H9 (cell line): ENCODE data around the gene TMA7. TPM values are rescaled to one million over a fixed set of nuclear protein-coding genes. Genes with fewer than 3 reads are reported as not detected.

Experiments
- DNase-seq: peaks from one replicate; pipeline ENCODE4 v3.0.0-alpha.2; 2017
- H2AFZ ChIP-seq: one replicate; pipeline ENCODE4 v1.6.1; 2013; ENCODE audit warnings: mild to moderate bottlenecking, low read length, control low read depth, moderate library complexity
- H2AK5ac ChIP-seq: 2 replicates; pipeline ENCODE4 v1.6.1; 2013; ENCODE audit warnings: low read length, control low read depth, mixed read lengths; ENCODE audit not compliant: insufficient read length
- H2BK120ac ChIP-seq: one replicate; pipeline ENCODE4 v1.6.1; 2013; ENCODE audit warnings: low read depth, mild to moderate bottlenecking, low read length, control low read depth, inconsistent platforms; ENCODE audit not compliant: poor library complexity, severe bottlenecking
- H2BK12ac ChIP-seq: 2 replicates; pipeline ENCODE4 v1.6.1; 2013; ENCODE audit warnings: low read length, control low read depth, mixed read lengths, low read depth; ENCODE audit not compliant: insufficient read length
- H2BK15ac ChIP-seq: 2 replicates; pipeline ENCODE4 v1.6.1; 2013; ENCODE audit warnings: low read depth, low read length, control low read depth
- H2BK20ac ChIP-seq: one replicate; pipeline ENCODE4 v1.6.1; 2013; ENCODE audit warnings: low read depth, mild to moderate bottlenecking, low read length, control low read depth, inconsistent platforms; ENCODE audit not compliant: poor library complexity, severe bottlenecking
- H2BK5ac ChIP-seq: 2 replicates; pipeline ENCODE4 v1.6.1; 2013; ENCODE audit warnings: low read length, control low read depth, mixed read lengths; ENCODE audit not compliant: insufficient read length
- H3K14ac ChIP-seq: 2 replicates; pipeline ENCODE4 v1.6.1; 2013; ENCODE audit warnings: low read length, control low read depth; ENCODE audit not compliant: insufficient read depth
- H3K18ac ChIP-seq: 2 replicates; pipeline ENCODE4 v1.6.1; 2013; ENCODE audit warnings: low read depth, mild to moderate bottlenecking, mixed read lengths, low read length, control low read depth; ENCODE audit not compliant: insufficient read length
- H3K23ac ChIP-seq: 2 replicates; pipeline ENCODE4 v1.6.1; 2013; ENCODE audit warnings: low read length, control low read depth, mixed read lengths, low read depth; ENCODE audit not compliant: insufficient read length
- H3K23me2 ChIP-seq: 2 replicates; pipeline ENCODE4 v1.6.1; 2013; ENCODE audit warnings: low read depth, mild to moderate bottlenecking, mixed read lengths, low read length, control low read depth; ENCODE audit not compliant: insufficient read length, poor library complexity, severe bottlenecking
- H3K27ac ChIP-seq: 2 replicates; pipeline ENCODE4 v1.5.1; 2013; ENCODE audit warnings: low read length, control low read depth, mixed read lengths, low read depth; ENCODE audit not compliant: insufficient read length
- H3K27me3 ChIP-seq: 2 replicates; pipeline ENCODE4 v1.6.1; 2013; ENCODE audit warnings: low read length, control low read depth, inconsistent platforms; ENCODE audit not compliant: insufficient read depth
- H3K4ac ChIP-seq: 2 replicates; pipeline ENCODE4 v1.6.1; 2013; ENCODE audit warnings: low read depth, mild to moderate bottlenecking, control low read depth, inconsistent platforms, low read length, moderate library complexity
- H3K4me1 ChIP-seq: 2 replicates; pipeline ENCODE4 v1.6.1; 2013; ENCODE audit warnings: low read length, control low read depth, inconsistent platforms; ENCODE audit not compliant: insufficient read depth
- H3K4me2 ChIP-seq: 2 replicates; pipeline ENCODE4 v1.6.1; 2013; ENCODE audit warnings: low read length, control low read depth, mixed read lengths; ENCODE audit not compliant: insufficient read length, insufficient read depth
- H3K56ac ChIP-seq: 2 replicates; pipeline ENCODE4 v1.6.1; 2013; ENCODE audit warnings: low read depth, mild to moderate bottlenecking, mixed read lengths, low read length, control low read depth; ENCODE audit not compliant: insufficient read length
- H3K79me1 ChIP-seq: 2 replicates; pipeline ENCODE4 v1.6.1; 2013; ENCODE audit warnings: low read depth, mild to moderate bottlenecking, moderate library complexity, low read length, control low read depth, inconsistent platforms; ENCODE audit not compliant: insufficient read depth, poor library complexity, severe bottlenecking
- H3K79me2 ChIP-seq: 2 replicates; pipeline ENCODE4 v1.6.1; 2013; ENCODE audit warnings: low read length, control low read depth, inconsistent platforms; ENCODE audit not compliant: insufficient read depth
- H3K9ac ChIP-seq: 2 replicates; pipeline ENCODE4 v1.6.1; 2013; ENCODE audit warnings: low read length, control low read depth, mixed read lengths; ENCODE audit not compliant: insufficient read length; ENCODE audit errors: extremely low read depth
- H3K9me3 ChIP-seq: one replicate; pipeline ENCODE4 v1.6.1; 2013; ENCODE audit warnings: low read depth, low read length, inconsistent platforms; ENCODE audit not compliant: control insufficient read depth
- H3T11ph ChIP-seq: one replicate; pipeline ENCODE4 v1.6.1; 2013; ENCODE audit warnings: mild to moderate bottlenecking, low read length, control low read depth, inconsistent platforms
- H4K20me1 ChIP-seq: one replicate; pipeline ENCODE4 v1.6.1; 2013; ENCODE audit not compliant: control insufficient read depth, insufficient read length, insufficient read depth
- H4K5ac ChIP-seq: 2 replicates; pipeline ENCODE4 v1.6.1; 2013; ENCODE audit warnings: low read depth, mild to moderate bottlenecking, mixed read lengths, low read length, control low read depth; ENCODE audit not compliant: insufficient read length
- H4K8ac ChIP-seq: replicated peaks from 2 replicates; pipeline ENCODE4 v1.6.1; 2013; ENCODE audit warnings: low read length, control low read depth, mixed read lengths, low read depth; ENCODE audit not compliant: insufficient read length
- H4K91ac ChIP-seq: 2 replicates; pipeline ENCODE4 v1.6.1; 2013; ENCODE audit warnings: low read depth, mild to moderate bottlenecking, moderate library complexity, mixed read lengths, low read length, control low read depth; ENCODE audit not compliant: insufficient read length
- H3K27ac Mint-ChIP-seq, 3 experiments: 2 replicates in 2 of 3; 3 replicates in 1 of 3; pipeline ENCODE4 v1.8.0; 2020 to 2021; ENCODE audit warnings: mixed read lengths in 3 of 3, mild to moderate bottlenecking in 1 of 3, moderate library complexity in 1 of 3
- H3K27me3 Mint-ChIP-seq: 2 replicates; pipeline ENCODE4 v1.8.0; 2021; ENCODE audit warnings: low read depth, mild to moderate bottlenecking, moderate library complexity, mixed read lengths
- H3K36me3 Mint-ChIP-seq, 3 experiments: 2 replicates in 2 of 3; 3 replicates in 1 of 3; pipeline ENCODE4 v1.8.0; 2020 to 2021; ENCODE audit warnings: low read depth in 3 of 3, mixed read lengths in 3 of 3; ENCODE audit not compliant: insufficient read depth in 1 of 3
- H3K4me1 Mint-ChIP-seq, 2 experiments: 2 replicates each; pipeline ENCODE4 v1.8.0; 2020; ENCODE audit warnings: mixed read lengths in 2 of 2
- H3K4me3 Mint-ChIP-seq, 2 experiments: 2 replicates in 1 of 2; 3 replicates in 1 of 2; pipeline ENCODE4 v1.8.0; 2020 to 2021; ENCODE audit warnings: mild to moderate bottlenecking in 2 of 2, mixed read lengths in 2 of 2, moderate library complexity in 1 of 2
- H3K9me3 Mint-ChIP-seq, 2 experiments: 2 replicates in 1 of 2; 3 replicates in 1 of 2; pipeline ENCODE4 v1.8.0; 2020; ENCODE audit warnings: mild to moderate bottlenecking in 2 of 2, mixed read lengths in 2 of 2, moderate library complexity in 1 of 2
- WGBS: extraction: QIAGEN DNeasy Blood & Tissue Kit; methylation state at CpG from one replicate; pipeline ENCODE4 v1.1.7; 2013; ENCODE audit warnings: missing lambda C conversion rate, low lambda C conversion rate, mixed read lengths; ENCODE audit not compliant: insufficient read length; ENCODE audit errors: extremely low coverage; 5-methylcytosine and 5-hydroxymethylcytosine counted together
- total RNA-seq: library from RNA; stranded (reverse); gene quantifications from 2 replicates; pipeline ENCODE4 v1.2.1, GENCODE V29; 2021
- TF ChIP-seq, protein P1 (sequence below): fragments of 200-600 bp; sonication (generic); conservative IDR thresholded peaks from 3 replicates; pipeline ENCODE4 v1.8.0; 2021; ENCODE audit warnings: antibody characterized with exemption, mild to moderate bottlenecking

Gene TMA7
- total RNA-seq, 1 experiment from 2014 or later, result 305 TPM

DNA sequence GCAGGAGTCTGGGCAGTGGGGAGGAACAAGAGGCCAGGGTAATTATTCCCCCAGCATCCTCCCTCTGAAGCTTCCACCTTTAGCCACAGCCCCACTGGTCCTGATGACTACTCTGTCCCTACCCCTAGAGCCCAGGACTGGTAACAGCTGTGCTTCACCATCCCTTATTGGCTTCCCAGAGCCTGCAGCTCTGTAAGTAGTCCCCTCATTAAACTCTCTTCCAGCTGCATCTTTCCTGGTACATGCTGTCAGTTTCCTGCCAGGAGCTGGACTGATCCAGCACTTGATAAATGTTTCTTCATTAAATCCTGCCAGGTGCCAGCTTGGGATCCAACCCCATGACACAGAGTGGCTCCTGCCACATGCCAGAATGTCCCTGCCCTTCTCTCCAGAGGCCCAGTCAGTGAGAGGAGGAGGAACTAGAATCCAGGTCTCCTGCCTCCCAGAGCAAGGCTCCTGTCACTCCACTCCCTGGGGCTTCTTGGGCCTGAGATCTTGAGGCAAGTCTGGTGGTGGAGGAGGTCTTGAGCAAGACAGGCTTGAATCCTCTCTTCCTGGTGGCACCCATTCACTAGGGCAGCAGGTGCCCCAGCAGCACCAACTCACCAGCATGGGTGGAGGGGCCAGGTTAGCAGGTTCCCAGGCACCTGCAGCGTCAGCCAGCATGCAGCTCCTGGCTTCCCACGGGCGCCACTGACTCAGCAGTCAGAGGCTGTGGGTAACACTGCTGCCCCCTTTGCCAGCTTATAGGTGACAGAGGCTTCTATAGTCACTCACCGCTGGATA is 40.5 kb upstream of the TMA7 start:
- Histone ChIP-seq H3K9ac (no peak overlapping the region), H4K91ac (no peak overlapping the region), H3K27me3 (no peaks in the 10 kb centered on the region), H3K27ac (no peak overlapping the region), H4K20me1 (no peaks in the 10 kb centered on the region), H2BK120ac (no peak overlapping the region), H2BK12ac (no peak overlapping the region), H2BK20ac (no peak overlapping the region), H4K5ac (no peak overlapping the region), H3K9me3 (no peaks in the 10 kb centered on the region), H3K79me2 (no peaks in the 10 kb centered on the region), H3K4ac (no peak overlapping the region), H2AK5ac (no peak overlapping the region), H3K23me2 (no peaks in the 10 kb centered on the region), H2AFZ (no peak overlapping the region), H3K14ac (no peak overlapping the region), H3T11ph (no peak overlapping the region), H2BK15ac (no peak overlapping the region), H2BK5ac (no peak overlapping the region), H4K8ac (no peak overlapping the region), H3K4me2 (no peak overlapping the region), H3K56ac (no peak overlapping the region), H3K4me1 (0 out of 2 replicates have a peak, but pooled peaks cover 2% of the 10 kb centered on the region), H3K18ac (no peak overlapping the region), H3K79me1 (no peaks in the 10 kb centered on the region), H3K23ac (no peak overlapping the region)
- TF ChIP-seq, protein P1, sequence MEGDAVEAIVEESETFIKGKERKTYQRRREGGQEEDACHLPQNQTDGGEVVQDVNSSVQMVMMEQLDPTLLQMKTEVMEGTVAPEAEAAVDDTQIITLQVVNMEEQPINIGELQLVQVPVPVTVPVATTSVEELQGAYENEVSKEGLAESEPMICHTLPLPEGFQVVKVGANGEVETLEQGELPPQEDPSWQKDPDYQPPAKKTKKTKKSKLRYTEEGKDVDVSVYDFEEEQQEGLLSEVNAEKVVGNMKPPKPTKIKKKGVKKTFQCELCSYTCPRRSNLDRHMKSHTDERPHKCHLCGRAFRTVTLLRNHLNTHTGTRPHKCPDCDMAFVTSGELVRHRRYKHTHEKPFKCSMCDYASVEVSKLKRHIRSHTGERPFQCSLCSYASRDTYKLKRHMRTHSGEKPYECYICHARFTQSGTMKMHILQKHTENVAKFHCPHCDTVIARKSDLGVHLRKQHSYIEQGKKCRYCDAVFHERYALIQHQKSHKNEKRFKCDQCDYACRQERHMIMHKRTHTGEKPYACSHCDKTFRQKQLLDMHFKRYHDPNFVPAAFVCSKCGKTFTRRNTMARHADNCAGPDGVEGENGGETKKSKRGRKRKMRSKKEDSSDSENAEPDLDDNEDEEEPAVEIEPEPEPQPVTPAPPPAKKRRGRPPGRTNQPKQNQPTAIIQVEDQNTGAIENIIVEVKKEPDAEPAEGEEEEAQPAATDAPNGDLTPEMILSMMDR, result no peak
- H3K4me1 Mint-ChIP-seq, result peaks cover 10% of the 10 kb centered on the region in 2 experiments
- WGBS, result no CpG with 5 or more reads among the region's 4 CpGs
- H3K9me3 Mint-ChIP-seq, result no peaks in the 10 kb centered on the region
- H3K4me3 Mint-ChIP-seq, result no peak overlapping the region
- peaks cover 9 to 36% (median 23%) of the 10 kb centered on the region in 3 experiments for H3K36me3 Mint-ChIP-seq
- peak; percentile 41 for DNase-seq
- peak overlapping the region in 2 of 3 experiments; percentile 71 to 82; a peak in 3 of 7 replicates for H3K27ac Mint-ChIP-seq
- H3K27me3 Mint-ChIP-seq, result peaks cover 7% of the 10 kb centered on the region
